Right hindlimb (tissue), 1 donor: ENCODE data around the gene KCNH5.

Experiments used
- DNase-seq: peaks from one replicate; pipeline ENCODE4 v3.0.0-alpha.2; 2018

KCNH5 gene

DNA sequence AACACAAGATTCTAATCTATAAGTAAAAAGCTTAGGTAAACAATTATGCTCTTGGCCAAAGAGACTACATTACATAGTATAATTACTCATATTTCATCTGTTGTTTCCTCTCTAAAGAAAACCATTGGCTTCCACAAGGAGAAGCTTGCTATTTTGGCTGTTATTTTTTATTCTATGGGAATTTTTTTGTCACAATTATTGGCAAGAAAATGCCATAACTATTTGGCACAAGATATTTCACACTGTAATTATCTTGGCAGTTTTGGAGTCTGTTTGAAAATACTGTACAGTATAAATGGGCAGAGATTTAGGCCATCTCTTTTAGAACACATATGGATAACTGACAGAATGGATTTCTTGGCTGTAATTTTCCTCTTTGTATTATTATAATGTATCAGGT is 51.2 kb downstream of the KCNH5 start:
- no peak for DNase-seq

DNA sequence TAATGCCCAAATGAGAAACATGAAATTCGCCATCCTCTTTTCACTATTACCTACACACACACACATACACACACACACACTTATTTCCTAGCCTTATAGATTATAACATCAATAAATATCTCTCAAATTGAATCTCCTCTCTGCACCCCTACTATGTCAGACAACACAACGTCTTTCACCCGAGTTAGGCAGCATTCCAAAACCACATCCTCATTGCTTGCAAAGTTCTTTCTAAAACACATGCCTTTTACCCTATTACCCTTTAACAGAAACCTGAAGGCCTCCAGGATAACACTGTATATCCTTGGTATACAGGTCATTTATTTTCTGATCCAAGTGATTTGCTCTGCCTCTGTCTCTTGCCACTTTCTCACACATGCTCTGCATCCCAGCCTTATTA is 56.3 kb downstream of the KCNH5 start:
- DNase-seq, result no peak

- no peak for DNase-seq
Observed at GRCh38 chr14:62983821-62984220, 61.4 kb downstream of the KCNH5 start.

DNA sequence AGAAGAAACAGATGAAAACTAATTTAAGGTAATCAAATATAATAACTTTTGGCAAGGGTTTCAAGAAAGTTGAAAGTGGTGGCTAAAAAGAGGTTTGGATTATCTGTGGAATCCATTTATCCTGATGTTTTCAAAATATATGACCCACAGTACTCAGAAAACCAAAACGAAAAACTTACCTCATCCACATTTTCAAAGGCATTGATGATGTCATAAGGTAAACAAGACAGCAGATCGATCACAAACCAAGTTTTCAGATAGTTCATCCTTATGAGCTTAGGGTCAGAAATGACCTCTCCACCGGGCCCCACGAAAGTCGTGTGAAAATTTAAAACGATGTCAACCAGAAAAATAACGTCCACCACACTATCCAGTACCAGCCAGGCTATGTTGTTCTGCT is 64.6 kb downstream of the KCNH5 start:
- DNase-seq, result no peak

- DNase-seq, result no peak
Observed at GRCh38 chr14:62957562-62957961, 87.7 kb downstream of the KCNH5 start.

GRCh38 chr14:62956413-62956812 is 88.8 kb downstream of the KCNH5 start:
- no peak for DNase-seq

- no peak for DNase-seq
Observed at GRCh38 chr14:62954165-62954564, 91.1 kb downstream of the KCNH5 start.

GRCh38 chr14:62952226-62952625 is 93.0 kb downstream of the KCNH5 start:
- no peak for DNase-seq

- no peak for DNase-seq
Observed at GRCh38 chr14:62947301-62947700, 98.0 kb downstream of the KCNH5 start.

GRCh38 chr14:62946221-62946620 is 99.0 kb downstream of the KCNH5 start:
- no peak for DNase-seq

GRCh38 chr14:62943202-62943601 is 102.1 kb downstream of the KCNH5 start:
- DNase-seq, result no peak

DNA sequence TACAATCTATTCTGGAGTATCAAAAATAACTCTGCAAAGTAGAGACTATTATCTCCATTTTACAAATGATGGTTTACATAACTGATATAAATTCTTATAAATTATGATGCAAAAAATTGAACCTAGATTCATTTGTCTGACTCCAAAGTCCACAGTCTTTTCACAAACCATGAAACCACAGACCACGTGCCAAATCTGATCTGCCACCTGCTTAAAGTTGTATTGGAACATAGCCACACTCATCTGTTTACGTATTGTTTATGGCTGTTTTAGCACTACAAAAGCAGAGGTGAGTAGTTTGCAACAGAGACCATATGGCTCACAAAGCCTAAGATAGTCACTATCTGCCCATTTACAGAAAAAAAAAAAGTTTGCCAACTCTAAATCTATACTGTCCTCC is 105.3 kb downstream of the KCNH5 start:
- no peak for DNase-seq

GRCh38 chr14:62938778-62939177 is 106.5 kb downstream of the KCNH5 start:
- DNase-seq, result no peak

DNA sequence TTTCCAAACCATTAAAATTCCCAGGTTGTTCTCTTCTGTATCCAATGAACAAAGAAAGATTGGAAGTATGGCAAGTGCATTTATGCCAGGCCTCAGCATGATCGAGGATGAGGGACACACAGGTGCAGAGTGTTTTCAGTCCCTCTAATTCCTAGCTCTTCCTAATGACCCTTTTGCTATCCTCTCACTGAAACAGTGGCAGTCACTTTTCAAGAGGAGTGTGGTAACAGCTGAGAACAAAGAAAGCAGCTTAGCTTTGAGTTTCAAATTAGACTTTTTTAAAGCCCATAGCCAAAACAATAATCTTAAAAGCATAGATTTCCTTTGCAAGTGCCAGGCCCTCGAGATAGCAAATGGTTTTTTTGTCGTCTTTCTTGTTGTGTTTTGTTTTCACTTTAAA is 110.8 kb downstream of the KCNH5 start:
- no peak for DNase-seq

DNA sequence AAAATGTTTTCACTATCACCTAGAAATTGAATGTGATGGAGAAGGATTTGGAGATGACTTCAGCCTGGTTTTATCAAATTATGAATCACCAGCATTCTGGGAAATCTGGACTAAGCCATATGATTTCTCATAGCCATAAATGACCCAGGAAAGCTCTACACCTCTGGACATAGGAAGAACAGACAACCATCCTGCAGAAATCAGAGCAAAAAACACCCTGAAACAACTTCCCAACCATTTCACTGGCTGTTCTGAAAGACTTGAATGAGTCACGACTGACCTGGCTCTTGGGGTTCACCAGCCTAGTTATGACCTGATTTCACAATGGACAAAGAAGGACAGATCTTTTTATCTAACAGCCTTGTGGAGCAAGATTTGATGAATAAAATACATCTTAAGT is 123.8 kb downstream of the KCNH5 start:
- DNase-seq, result no peak

DNA sequence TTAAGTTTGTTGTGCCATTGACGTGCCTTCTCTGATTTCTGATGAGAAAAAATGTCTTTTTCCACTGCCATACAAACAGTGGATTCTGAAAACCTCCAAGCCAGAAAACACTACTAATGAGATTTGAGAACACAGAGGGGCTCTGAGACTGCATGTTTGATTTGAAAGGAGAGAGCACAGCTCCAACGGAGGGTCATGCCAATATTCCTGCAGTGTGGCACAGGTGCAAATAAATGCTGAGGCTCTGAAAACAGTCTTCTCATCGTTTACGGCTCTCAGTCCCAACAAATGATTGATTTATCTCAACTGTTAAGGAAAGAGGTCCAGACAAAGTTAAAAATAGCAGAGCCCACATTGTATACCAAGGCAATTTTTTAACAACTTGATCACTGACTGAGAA is 128.7 kb downstream of the KCNH5 start:
- DNase-seq, result no peak

GRCh38 chr14:62914873-62915272 is 130.4 kb downstream of the KCNH5 start:
- no peak for DNase-seq

DNA sequence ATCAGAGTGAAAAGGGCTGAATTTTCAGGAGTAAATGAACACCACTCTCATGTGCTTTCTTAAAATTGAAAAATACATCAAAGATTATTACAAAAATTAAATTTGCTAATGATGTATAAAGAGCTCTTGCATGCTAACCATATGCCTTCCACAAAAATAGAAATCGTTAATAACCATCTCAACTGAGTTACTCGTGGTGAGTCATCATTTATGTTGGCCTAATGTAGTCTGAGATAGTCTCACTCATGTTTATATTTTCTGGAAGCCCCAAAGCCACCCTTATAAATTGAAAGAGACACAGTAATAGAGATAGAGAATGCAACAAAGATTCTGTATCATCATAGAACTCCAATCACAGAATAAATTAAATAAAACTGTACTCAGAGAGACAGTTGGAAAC is 131.2 kb downstream of the KCNH5 start:
- DNase-seq, result no peak

GRCh38 chr14:62908506-62908905 is 136.8 kb downstream of the KCNH5 start:
- no peak for DNase-seq

- DNase-seq, result no peak
Observed at GRCh38 chr14:62905566-62905965, 139.7 kb downstream of the KCNH5 start.

GRCh38 chr14:62897771-62898170 is 147.5 kb downstream of the KCNH5 start:
- no peak for DNase-seq

- no peak for DNase-seq
Observed at GRCh38 chr14:62896932-62897456, 148.3 kb downstream of the KCNH5 start.

DNA sequence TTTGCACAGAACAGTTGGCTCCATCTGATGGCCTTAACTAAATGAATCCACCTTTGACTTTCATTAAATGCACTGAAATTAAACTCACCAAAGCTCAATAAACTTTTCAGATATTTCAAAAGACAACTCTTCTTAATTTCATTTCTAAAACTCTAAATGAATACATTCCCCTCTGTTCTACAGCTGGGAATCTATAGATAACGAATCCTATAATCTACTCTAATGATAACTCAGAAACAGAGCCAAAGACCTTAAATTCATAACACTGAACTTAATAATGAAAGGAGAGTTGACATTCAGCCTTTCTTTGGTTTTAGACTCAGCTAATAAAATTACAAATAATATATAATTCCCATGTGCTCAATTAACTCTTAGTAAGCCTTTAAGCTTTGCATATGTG is 150.5 kb downstream of the KCNH5 start:
- DNase-seq, result no peak

DNA sequence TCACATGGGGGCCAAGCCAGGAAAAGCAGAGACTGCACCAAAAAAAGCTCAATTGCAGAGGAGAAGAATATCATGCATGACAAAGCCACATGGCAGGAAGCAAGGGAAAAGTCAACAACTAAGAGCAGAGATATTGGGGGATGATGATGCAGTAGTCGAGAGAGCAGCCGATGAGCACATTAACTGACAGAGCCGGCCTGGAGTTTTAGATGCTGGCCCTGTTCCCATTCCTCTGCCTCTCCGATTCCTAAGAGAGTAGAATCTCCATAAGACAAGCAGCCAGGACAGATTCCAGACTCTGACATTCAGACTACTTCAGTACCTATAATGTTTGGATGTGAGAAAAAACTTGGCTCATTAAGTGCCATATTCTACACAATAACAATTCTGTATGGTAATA is 155.9 kb downstream of the KCNH5 start:
- no peak for DNase-seq

GRCh38 chr14:62886461-62886860 is 158.8 kb downstream of the KCNH5 start:
- no peak for DNase-seq

DNA sequence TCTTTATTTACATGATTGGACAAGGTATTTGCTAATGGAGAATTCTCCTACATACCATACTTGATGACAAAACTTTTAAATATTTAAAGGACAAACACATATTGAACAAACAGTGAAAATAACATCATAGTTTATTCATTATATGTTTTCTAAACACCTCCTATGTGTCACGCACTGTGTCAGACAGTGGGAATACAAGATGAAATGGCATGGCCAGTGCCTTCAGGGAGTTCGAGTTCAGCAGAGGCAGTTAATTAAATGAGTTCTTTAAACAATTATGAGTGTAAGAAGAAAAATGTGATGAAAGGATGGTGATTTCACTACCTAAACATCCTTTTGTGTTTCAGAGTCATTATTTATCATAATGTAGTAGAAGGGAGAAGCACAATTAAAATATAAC is 159.8 kb downstream of the KCNH5 start:
- no peak for DNase-seq
